A673 (cell line): ENCODE measurements around the gene MAPK8IP1. TPM values are rescaled to one million over a fixed set of nuclear protein-coding genes. Genes with fewer than 3 reads are reported as not detected.

Source experiments
- BruUV-seq: library from RNA; stranded (reverse); fragments of 400-500 nt; replicated peaks from 2 replicates; lab custom pipeline; 2021; lab: Mats Ljungman, UMichigan
- CTCF ChIA-PET: fragments of 300-600 bp; sonication (Branson Sonifier 250); formaldehyde crosslinking; loops from one replicate; lab custom pipeline; 2022; ENCODE audit warnings: antibody characterized with exemption; lab: Charles Lee
- POLR2A ChIA-PET: fragments of 300-600 bp; sonication (Branson Sonifier 250); formaldehyde crosslinking; loops from one replicate; lab custom pipeline; 2022; ENCODE audit warnings: antibody characterized with exemption; ENCODE audit not compliant: low non-redundant PET; lab: Charles Lee
- DNase-seq: peaks from one replicate; pipeline ENCODE4 v3.0.0-alpha.2; 2015; ENCODE audit warnings: low spot score
- H3K27ac ChIP-seq: fragments of 200-600 bp; sonication (generic); 2 replicates; pipeline ENCODE4 v1.5.1; 2016; ENCODE audit warnings: mixed run types, low read depth, mild to moderate bottlenecking, mixed read lengths, antibody characterized with exemption, low read length; ENCODE audit not compliant: poor library complexity, severe bottlenecking
- H3K27me3 ChIP-seq: fragments of 200-600 bp; sonication (generic); replicated peaks from 2 replicates; pipeline ENCODE4 v1.6.1; 2017; ENCODE audit warnings: mixed run types, low read depth, mild to moderate bottlenecking, mixed read lengths, antibody characterized with exemption, low read length; ENCODE audit not compliant: insufficient read depth, poor library complexity
- H3K36me3 ChIP-seq: fragments of 200-600 bp; sonication (generic); 2 replicates; pipeline ENCODE4 v1.6.1; 2016; ENCODE audit warnings: mixed run types, mild to moderate bottlenecking, mixed read lengths, antibody characterized with exemption, low read length; ENCODE audit not compliant: insufficient read depth, poor library complexity, severe bottlenecking
- H3K4me1 ChIP-seq: fragments of 200-600 bp; sonication (generic); 2 replicates; pipeline ENCODE4 v1.6.1; 2017; ENCODE audit warnings: mixed run types, mild to moderate bottlenecking, mixed read lengths, antibody characterized with exemption, low read length; ENCODE audit not compliant: insufficient read depth, poor library complexity, severe bottlenecking
- H3K4me3 ChIP-seq: fragments of 200-600 bp; sonication (generic); 2 replicates; pipeline ENCODE4 v1.5.1; 2016; ENCODE audit warnings: low read depth, mixed run types, mild to moderate bottlenecking, mixed read lengths, low read length; ENCODE audit not compliant: poor library complexity, severe bottlenecking
- H3K9me3 ChIP-seq: fragments of 200-600 bp; sonication (generic); 2 replicates; pipeline ENCODE4 v1.6.1; 2016; ENCODE audit warnings: mixed run types, low read depth, mild to moderate bottlenecking, mixed read lengths, antibody characterized with exemption, low read length; ENCODE audit not compliant: poor library complexity, severe bottlenecking
- CTCF ChIP-seq: fragments of 300-800, 200-600 bp; sonication (generic); conservative IDR thresholded peaks from 2 replicates; pipeline ENCODE4 v1.5.1; 2017; ENCODE audit warnings: low read depth, mild to moderate bottlenecking, antibody characterized with exemption, low read length, moderate library complexity, mixed read lengths
- EZH2 ChIP-seq: fragments of 200-600 bp; sonication (generic); IDR thresholded peaks from 2 replicates; pipeline ENCODE4 v1.6.1; 2017; ENCODE audit warnings: borderline replicate concordance, low read depth, mild to moderate bottlenecking, mixed read lengths, antibody characterized with exemption, low read length; ENCODE audit not compliant: poor library complexity, severe bottlenecking
- intact Hi-C: fragments of 100-400 bp; cut with micrococcal nuclease; formaldehyde crosslinking; loops from one replicate; pipeline ENCODE4 v1.10.0; 2022; ENCODE audit not compliant: unreplicated experiment
- total RNA-seq: library from RNA; stranded (reverse); gene quantifications from 2 replicates; pipeline ENCODE4 v1.2.3, GENCODE V29; 2021

The MAPK8IP1 gene
- total RNA-seq, 1 experiment from 2014 or later, result 46.0 TPM

- Histone ChIP-seq H3K27me3 (no peaks in the 10 kb centered on the region), H3K9me3 (no peaks in the 10 kb centered on the region), H3K27ac (no peak overlapping the region), H3K36me3 (no peaks in the 10 kb centered on the region), H3K4me1 (peaks cover 7% of the 10 kb centered on the region), H3K4me3 (no peak overlapping the region)
- DNase-seq, result no peak
- no TSS peak for BruUV-seq
- ChIA-PET CTCF (no interaction called here), POLR2A (no interaction called here)
- TF ChIP-seq EZH2, result no peak
- TF ChIP-seq CTCF, result no peak
- intact Hi-C loops, result no loop called here
These were observed 40.5 kb downstream of the MAPK8IP1 start for GRCh38 chr11:45926001-45926401.

GRCh38 chr11:45926536-45927331 lies 41.3 kb downstream of the MAPK8IP1 start:
- BruUV-seq, result no TSS peak
- H3K4me1 ChIP-seq, result peaks cover 7% of the 10 kb centered on the region
- DNase-seq, result no peak
- no peak overlapping the region for H3K27ac ChIP-seq
- no peaks in the 10 kb centered on the region for H3K36me3 ChIP-seq
- no peaks in the 10 kb centered on the region for H3K27me3 ChIP-seq
- ChIA-PET CTCF (no interaction called here), POLR2A (no interaction called here)
- TF ChIP-seq CTCF (no peak), EZH2 (no peak)
- no peak overlapping the region for H3K4me3 ChIP-seq
- H3K9me3 ChIP-seq, result no peaks in the 10 kb centered on the region
- intact Hi-C loops, result no loop called here

- intact Hi-C loops, result no loop called here
- ChIA-PET POLR2A (no interaction called here), CTCF (no interaction called here)
- H3K27me3 ChIP-seq, result no peaks in the 10 kb centered on the region
- H3K27ac ChIP-seq, result no peak overlapping the region
- H3K4me1 ChIP-seq, result peaks cover 7% of the 10 kb centered on the region
- H3K4me3 ChIP-seq, result no peak overlapping the region
- H3K36me3 ChIP-seq, result no peaks in the 10 kb centered on the region
- H3K9me3 ChIP-seq, result no peaks in the 10 kb centered on the region
- TF ChIP-seq EZH2 (no peak), CTCF (no peak)
- BruUV-seq, result no TSS peak
- no peak for DNase-seq
These were observed 41.9 kb downstream of the MAPK8IP1 start for GRCh38 chr11:45927332-45927683.
